Measurements from ENCODE around the gene SNX5. TPM values are rescaled to one million over a fixed set of nuclear protein-coding genes. Genes with fewer than 3 reads are reported as not detected.

SNX5 gene
- polyA plus RNA-seq, 1 donor from 2014 or later, result 59.8 TPM

DNA sequence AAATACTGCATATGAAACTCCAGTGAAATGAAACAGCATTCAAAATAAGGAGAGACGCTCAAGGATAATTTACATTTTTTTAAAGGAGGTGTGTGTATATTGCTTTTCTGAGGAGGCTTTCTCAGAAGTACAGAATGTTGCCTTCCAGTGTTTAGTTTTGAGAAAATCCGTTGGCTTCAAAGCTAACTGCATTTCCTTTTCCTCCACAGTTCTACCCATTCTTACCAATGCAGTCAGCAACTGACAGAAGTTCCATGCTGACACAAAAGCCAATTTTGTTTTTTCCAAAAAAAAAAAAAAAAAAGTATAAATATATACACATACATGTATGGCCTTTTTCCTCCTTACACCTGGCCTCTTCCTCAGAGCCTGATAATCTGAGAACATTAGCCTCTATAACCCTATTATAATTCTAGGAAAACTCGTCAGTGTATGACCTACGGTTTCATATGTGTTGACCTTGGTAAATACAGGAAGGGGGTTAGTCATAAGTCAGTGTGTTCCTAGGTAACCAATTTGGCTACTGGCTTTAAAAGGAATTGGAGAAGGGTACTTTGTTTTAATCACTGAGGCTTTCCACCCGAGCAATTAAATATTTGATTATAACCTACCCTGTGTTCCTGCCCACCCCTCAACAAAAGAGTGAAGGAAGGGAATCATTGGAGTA is 24.4 kb upstream of the SNX5 start:
- Histone ChIP-seq H3K9ac (ENCODE audit: low read length) (no peak overlapping the region), H4K20me1 (ENCODE audit: insufficient read depth) (no peaks in the 10 kb centered on the region), H3K9me3 (ENCODE audit: low read length) (no peaks in the 10 kb centered on the region), H3K4me3 (ENCODE audit: low read length) (no peak overlapping the region), H2AFZ (ENCODE audit: low read depth, low read length) (no peak overlapping the region), H3K4me2 (ENCODE audit: low read length) (no peak overlapping the region), H3K27ac (ENCODE audit: low read length) (no peak overlapping the region), H3K79me2 (replicated peaks; ENCODE audit: insufficient read depth, low read length) (no peaks in the 10 kb centered on the region), H3F3A (ENCODE audit: insufficient read depth, low read length, poor library complexity, severe bottlenecking) (no peaks in the 10 kb centered on the region), H3K27me3 (ENCODE audit: insufficient read depth, low read depth, low read length) (no peaks in the 10 kb centered on the region), H3K9me2 (ENCODE audit: insufficient read depth, low read length) (no peaks in the 10 kb centered on the region), H3K36me3 (ENCODE audit: insufficient read depth, low read length) (no peaks in the 10 kb centered on the region)
- TF ChIP-seq POLR2AphosphoS5 (IDR thresholded peaks at IDR 0.05) (no peak), MXI1 (conservative IDR thresholded peaks at IDR 0.05; ENCODE audit: poor library complexity, severe bottlenecking) (no peak), EZH2 (IDR thresholded peaks at IDR 0.05; ENCODE audit: borderline replicate concordance, insufficient read depth, low read length, poor library complexity, severe bottlenecking) (no peak), TAF1 (IDR thresholded peaks at IDR 0.05; ENCODE audit: low read depth) (no peak), RAD21 (conservative IDR thresholded peaks at IDR 0.05) (no peak), SMC3 (conservative IDR thresholded peaks at IDR 0.05; ENCODE audit: poor library complexity) (no peak), EP300 (conservative IDR thresholded peaks at IDR 0.05; ENCODE audit: poor library complexity, severe bottlenecking) (no peak)
- TF ChIP-seq, protein P1, sequence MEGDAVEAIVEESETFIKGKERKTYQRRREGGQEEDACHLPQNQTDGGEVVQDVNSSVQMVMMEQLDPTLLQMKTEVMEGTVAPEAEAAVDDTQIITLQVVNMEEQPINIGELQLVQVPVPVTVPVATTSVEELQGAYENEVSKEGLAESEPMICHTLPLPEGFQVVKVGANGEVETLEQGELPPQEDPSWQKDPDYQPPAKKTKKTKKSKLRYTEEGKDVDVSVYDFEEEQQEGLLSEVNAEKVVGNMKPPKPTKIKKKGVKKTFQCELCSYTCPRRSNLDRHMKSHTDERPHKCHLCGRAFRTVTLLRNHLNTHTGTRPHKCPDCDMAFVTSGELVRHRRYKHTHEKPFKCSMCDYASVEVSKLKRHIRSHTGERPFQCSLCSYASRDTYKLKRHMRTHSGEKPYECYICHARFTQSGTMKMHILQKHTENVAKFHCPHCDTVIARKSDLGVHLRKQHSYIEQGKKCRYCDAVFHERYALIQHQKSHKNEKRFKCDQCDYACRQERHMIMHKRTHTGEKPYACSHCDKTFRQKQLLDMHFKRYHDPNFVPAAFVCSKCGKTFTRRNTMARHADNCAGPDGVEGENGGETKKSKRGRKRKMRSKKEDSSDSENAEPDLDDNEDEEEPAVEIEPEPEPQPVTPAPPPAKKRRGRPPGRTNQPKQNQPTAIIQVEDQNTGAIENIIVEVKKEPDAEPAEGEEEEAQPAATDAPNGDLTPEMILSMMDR (IDR thresholded peaks at IDR 0.05; ENCODE audit: poor library complexity, severe bottlenecking), result no peak
- TF ChIP-seq, protein P2, sequence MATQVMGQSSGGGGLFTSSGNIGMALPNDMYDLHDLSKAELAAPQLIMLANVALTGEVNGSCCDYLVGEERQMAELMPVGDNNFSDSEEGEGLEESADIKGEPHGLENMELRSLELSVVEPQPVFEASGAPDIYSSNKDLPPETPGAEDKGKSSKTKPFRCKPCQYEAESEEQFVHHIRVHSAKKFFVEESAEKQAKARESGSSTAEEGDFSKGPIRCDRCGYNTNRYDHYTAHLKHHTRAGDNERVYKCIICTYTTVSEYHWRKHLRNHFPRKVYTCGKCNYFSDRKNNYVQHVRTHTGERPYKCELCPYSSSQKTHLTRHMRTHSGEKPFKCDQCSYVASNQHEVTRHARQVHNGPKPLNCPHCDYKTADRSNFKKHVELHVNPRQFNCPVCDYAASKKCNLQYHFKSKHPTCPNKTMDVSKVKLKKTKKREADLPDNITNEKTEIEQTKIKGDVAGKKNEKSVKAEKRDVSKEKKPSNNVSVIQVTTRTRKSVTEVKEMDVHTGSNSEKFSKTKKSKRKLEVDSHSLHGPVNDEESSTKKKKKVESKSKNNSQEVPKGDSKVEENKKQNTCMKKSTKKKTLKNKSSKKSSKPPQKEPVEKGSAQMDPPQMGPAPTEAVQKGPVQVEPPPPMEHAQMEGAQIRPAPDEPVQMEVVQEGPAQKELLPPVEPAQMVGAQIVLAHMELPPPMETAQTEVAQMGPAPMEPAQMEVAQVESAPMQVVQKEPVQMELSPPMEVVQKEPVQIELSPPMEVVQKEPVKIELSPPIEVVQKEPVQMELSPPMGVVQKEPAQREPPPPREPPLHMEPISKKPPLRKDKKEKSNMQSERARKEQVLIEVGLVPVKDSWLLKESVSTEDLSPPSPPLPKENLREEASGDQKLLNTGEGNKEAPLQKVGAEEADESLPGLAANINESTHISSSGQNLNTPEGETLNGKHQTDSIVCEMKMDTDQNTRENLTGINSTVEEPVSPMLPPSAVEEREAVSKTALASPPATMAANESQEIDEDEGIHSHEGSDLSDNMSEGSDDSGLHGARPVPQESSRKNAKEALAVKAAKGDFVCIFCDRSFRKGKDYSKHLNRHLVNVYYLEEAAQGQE (IDR thresholded peaks at IDR 0.05; ENCODE audit: borderline replicate concordance), result no peak

DNA sequence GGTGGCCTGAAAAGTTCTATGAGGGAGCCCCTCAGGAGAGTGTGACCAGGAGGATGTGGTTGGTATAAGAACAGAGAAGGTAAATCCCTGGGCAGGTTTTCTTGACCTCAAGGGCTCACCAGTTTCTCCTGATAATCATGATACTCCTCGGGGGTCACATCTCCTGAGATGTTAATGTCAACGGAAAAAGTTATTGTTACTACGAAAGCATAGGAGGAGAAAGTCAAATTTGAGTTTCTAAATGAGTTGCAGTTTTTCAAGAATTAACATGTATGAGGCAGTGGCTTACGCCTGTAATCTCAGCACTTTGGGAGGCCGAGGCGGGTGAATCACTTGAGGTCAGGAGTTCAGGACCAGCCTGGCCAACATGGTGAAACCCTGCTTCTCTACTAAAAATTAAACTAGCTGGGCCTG is 23.6 kb upstream of the SNX5 start:
- H3K9me3 ChIP-seq (ENCODE audit: low read length), result no peaks in the 10 kb centered on the region
- H3K36me3 ChIP-seq (ENCODE audit: insufficient read depth, low read length), result no peaks in the 10 kb centered on the region
- H3F3A ChIP-seq (ENCODE audit: insufficient read depth, low read length, poor library complexity, severe bottlenecking), result no peaks in the 10 kb centered on the region
- H3K79me2 ChIP-seq (replicated peaks; ENCODE audit: insufficient read depth, low read length), result no peaks in the 10 kb centered on the region
- no peaks in the 10 kb centered on the region for H3K27me3 ChIP-seq (ENCODE audit: insufficient read depth, low read depth, low read length)
- H2AFZ ChIP-seq (ENCODE audit: low read depth, low read length), result no peak overlapping the region
- H3K4me3 ChIP-seq (ENCODE audit: low read length), result no peak overlapping the region
- H3K9me2 ChIP-seq (ENCODE audit: insufficient read depth, low read length), result no peaks in the 10 kb centered on the region
- no peaks in the 10 kb centered on the region for H4K20me1 ChIP-seq (ENCODE audit: insufficient read depth)
- no peak overlapping the region for H3K4me2 ChIP-seq (ENCODE audit: low read length)
- no peak overlapping the region for H3K9ac ChIP-seq (ENCODE audit: low read length)
- TF ChIP-seq MXI1 (conservative IDR thresholded peaks at IDR 0.05; ENCODE audit: poor library complexity, severe bottlenecking) (no peak), RAD21 (conservative IDR thresholded peaks at IDR 0.05) (no peak), EP300 (conservative IDR thresholded peaks at IDR 0.05; ENCODE audit: poor library complexity, severe bottlenecking) (no peak), SMC3 (conservative IDR thresholded peaks at IDR 0.05; ENCODE audit: poor library complexity) (no peak), POLR2AphosphoS5 (IDR thresholded peaks at IDR 0.05) (no peak), TAF1 (IDR thresholded peaks at IDR 0.05; ENCODE audit: low read depth) (no peak), EZH2 (IDR thresholded peaks at IDR 0.05; ENCODE audit: borderline replicate concordance, insufficient read depth, low read length, poor library complexity, severe bottlenecking) (no peak)
- TF ChIP-seq, protein P1 (IDR thresholded peaks at IDR 0.05; ENCODE audit: poor library complexity, severe bottlenecking), result no peak
- TF ChIP-seq, protein P2 (IDR thresholded peaks at IDR 0.05; ENCODE audit: borderline replicate concordance), result no peak
- no peak overlapping the region for H3K27ac ChIP-seq (ENCODE audit: low read length)

Measured in neural cell (in vitro differentiated cells).